Vein endothelial cell (primary cell): ENCODE measurements around the gene ATRIP. TPM values are rescaled to one million over a fixed set of nuclear protein-coding genes. Genes with fewer than 3 reads are reported as not detected.

Source experiments
- total RNA-seq: library from RNA; depleted of rRNA; stranded (reverse); fragments of >200 nt; gene quantifications from 2 replicates; pipeline ENCODE4 v1.2.3, GENCODE V29; 2012

Gene ATRIP
- total RNA-seq: 8.2 and 11.4 TPM in 2 replicates

DNA sequence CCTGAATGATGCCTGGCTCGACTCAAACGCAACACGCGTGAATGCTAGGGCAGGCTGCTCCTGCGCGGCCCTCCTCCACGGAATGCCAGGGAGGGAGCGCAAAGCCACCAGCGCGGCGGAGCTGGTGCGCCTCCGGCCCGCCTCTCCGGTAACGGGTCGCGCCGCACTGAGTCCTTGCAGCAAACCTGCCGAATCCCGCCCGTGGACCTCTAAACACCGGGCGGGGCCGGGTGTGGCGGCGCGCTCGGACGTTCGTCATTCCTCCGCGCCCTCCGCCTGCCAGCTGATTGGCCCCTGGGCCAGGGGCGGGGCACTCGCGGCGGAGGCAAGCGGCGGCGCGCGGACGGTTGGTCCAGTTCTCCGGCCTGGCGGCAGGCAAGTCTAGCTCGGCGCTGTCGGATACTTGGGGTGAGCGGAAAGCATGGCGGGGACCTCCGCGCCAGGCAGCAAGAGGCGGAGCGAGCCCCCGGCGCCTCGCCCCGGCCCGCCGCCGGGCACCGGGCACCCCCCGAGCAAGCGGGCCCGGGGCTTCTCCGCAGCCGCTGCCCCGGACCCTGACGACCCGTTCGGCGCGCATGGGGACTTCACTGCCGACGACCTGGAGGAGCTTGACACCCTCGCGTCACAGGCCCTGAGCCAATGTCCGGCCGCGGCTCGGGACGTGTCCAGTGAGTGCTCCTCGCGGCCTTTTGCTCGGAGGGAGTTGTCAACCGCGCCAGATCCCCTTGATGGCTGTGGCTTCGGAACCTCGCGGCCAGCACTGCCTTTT is at the start of gene ATRIP:
ATRIP (plus strand) TSS at position 313 of the 769 bp plus-strand sequence; CDS start at position 422, 109 bp downstream.

DNA sequence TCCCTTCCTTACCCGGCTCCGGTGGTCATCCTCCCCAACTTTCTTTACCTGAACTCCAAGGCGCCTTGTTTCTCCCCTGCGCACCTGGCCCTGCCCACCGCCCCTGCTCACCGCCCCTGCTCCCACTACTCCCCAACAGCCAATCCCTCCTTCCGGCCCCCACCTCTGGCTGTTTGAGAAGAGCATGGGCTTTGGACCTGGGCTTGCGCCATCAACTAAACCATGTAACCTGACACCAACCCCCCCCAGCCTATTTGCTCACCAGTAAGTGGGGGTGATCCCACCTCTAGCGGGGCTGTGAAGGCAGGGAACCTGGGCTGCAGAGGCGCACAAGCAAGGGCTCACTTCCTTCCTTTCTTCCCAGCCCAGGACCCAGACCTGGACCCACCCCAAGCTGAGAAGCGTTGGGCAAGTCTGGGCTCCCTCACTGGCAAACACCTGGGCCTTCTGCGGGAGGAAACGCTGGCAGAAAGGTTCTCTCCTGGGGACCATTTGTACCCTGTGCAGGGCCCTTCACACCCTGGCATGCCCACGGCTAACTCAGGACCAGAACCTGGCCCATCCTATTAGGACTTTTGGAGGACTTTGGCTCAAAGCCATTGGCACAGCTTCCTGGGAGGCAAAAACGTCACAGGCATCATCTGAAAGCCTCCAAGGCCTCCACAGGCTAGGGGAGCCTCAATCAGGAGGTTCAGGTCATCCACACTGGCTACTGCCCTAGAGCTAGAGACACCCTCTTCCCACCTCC is 16.4 kb upstream of the ATRIP start, which contains the start of gene PLXNB1:
PLXNB1 (minus strand) TSS at position 127 of the 748 bp plus-strand sequence. CDS start 5,475 bp downstream, outside the sequence.

DNA sequence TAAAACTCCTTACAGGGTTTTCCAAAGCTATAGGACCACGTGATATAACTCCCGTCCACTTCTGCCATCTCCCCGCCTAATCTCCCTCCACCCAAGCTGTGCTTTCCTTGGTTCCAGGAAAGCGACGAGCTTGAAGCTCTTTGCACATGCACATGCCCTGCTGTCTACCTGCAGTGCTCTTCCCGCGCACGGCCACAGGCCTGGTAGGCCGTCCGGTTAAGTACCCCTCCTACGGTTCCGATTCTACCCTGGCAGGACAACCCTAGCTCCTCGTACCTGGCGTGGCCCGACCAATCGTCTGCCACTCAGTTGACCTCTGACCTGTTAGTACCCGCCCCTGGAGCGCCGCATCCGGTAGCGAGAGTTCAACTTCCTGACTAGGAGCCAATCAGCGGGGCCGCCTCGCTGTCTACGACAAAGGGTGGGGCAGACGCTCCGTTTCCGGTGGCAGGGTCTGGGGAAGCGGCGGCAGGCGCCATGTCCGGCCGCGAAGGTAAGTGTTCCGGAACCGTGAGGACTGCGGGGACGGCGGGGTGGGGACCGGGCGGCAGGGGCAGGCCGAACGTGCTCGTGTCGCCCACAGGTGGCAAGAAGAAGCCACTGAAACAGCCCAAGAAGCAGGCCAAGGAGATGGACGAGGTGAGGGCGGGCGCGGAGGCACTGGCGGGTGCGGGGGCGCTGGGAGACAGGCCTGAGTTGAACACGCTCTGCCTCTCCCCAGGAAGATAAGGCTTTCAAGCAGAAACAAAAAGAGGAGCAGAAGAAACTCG is 6.5 kb upstream of the ATRIP start, which contains the start of the genes CCDC51 and TMA7:
CCDC51 (minus strand) TSS at position 300 of the 770 bp plus-strand sequence. CDS start 4,991 bp downstream, outside the sequence.
TMA7 (plus strand) TSS at position 438 of the 770 bp plus-strand sequence; CDS start at position 478, 40 bp downstream.

DNA sequence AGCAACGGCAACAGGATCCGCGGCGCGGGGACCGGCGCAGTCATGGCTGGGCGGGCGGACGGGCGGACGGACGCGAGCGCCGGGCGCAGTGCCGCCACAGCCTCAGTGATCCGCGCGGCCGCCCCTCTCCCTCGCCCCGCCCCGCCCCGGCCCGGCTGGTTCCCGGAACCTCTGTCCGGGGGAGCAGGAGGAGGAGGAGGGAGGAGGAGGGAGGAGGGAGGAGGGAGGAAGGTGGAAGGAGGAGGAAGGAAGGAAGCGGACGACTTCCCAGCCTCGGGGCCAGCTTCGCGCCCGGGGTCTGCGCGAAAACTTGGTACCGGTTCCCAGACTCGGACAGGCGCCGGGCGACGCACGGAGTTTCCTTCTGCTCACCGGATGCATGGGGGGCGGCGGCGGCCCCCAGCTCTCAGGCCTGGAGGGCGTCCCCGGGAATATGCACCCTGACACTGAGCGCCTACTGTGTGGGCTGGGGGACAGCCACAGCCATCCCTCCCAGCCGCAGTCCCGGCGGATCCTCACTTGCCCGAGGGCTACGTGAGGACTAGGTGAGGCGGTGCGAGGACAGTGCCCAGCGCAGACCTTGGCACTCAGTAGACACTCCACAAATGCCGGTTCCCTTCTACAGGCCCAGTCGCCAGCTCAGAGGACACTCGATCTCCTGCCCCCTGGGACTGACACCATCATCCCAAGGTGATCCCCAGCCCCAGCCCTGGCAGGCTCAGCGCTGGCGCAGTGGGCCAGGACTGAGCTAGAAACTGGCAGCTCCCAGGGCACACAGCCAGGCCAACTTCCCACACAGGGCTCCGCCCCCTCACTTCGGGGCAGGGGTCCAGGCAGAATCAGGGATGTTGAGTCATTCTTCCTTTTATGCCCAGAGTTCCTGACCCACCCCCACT is 57.8 kb downstream of the ATRIP start, which contains the start of gene SHISA5:
SHISA5 (minus strand) TSS at position 124 of the 896 bp plus-strand sequence; CDS start at position 44, 80 bp downstream.

Other genes starting within 250 kb of the ATRIP start
- gene CAMP, start 223.2 kb upstream of the ATRIP start, total RNA-seq: not detected in 2 replicates
- 7.8 and 9.0 TPM in 2 replicates for gene ZNF589, start 205.6 kb upstream of the ATRIP start, total RNA-seq
- gene NME6, start 145.4 kb upstream of the ATRIP start, total RNA-seq: 23.1 and 30.1 TPM in 2 replicates
- not detected in 2 replicates for gene SPINK8, start 113.1 kb upstream of the ATRIP start, total RNA-seq
- gene FBXW12, start 74.5 kb upstream of the ATRIP start, total RNA-seq: not detected in 2 replicates
- 32.2 and 42.8 TPM in 2 replicates for gene PLXNB1, start 16.7 kb upstream of the ATRIP start, total RNA-seq
- gene CCDC51, start 6.6 kb upstream of the ATRIP start, total RNA-seq: 11.8 and 13.3 TPM in 2 replicates
- 200 and 203 TPM in 2 replicates for gene TMA7, start 6.5 kb upstream of the ATRIP start, total RNA-seq
- gene SHISA5, start 57.4 kb downstream of the ATRIP start, total RNA-seq: 129 and 145 TPM in 2 replicates
- 2.9 and 4.9 TPM in 2 replicates for gene PFKFB4, start 110.1 kb downstream of the ATRIP start, total RNA-seq
- gene UCN2, start 117.0 kb downstream of the ATRIP start, total RNA-seq: not detected in 2 replicates
- gene COL7A1, start 148.6 kb downstream of the ATRIP start, total RNA-seq: under 0.01 and 0.19 TPM in 2 replicates
- 290 and 321 TPM in 2 replicates for gene UQCRC1, start 162.9 kb downstream of the ATRIP start, total RNA-seq
- not detected in 2 replicates for gene TMEM89, start 175.0 kb downstream of the ATRIP start, total RNA-seq
- 16.0 and 20.4 TPM in 2 replicates for gene SLC26A6, start 188.7 kb downstream of the ATRIP start, total RNA-seq
- gene CELSR3, start 216.1 kb downstream of the ATRIP start, total RNA-seq: 0.65 and 0.76 TPM in 2 replicates
- gene NCKIPSD, start 239.2 kb downstream of the ATRIP start, total RNA-seq: 9.6 and 13.4 TPM in 2 replicates